HepG2 (cell line): ENCODE results near the gene ADSS1. TPM values are rescaled to one million over a fixed set of nuclear protein-coding genes. Genes with fewer than 3 reads are reported as not detected.

Source experiments
- ATAC-seq: fragments of 200-7000 bp; cut with Tn5 transposase; 3 replicates; pipeline ENCODE4 v1.9.1; 2020; ENCODE audit warnings: mild to moderate bottlenecking, moderate library complexity
- BruUV-seq: library from RNA; stranded (reverse); fragments of 400-500 nt; replicated peaks from 2 replicates; lab custom pipeline; 2021; lab: Mats Ljungman, UMichigan
- CTCF ChIA-PET: fragments of 300-600 bp; formaldehyde crosslinking; extraction: SDS; loops from one replicate; lab custom pipeline; 2021; ENCODE audit warnings: low total read pairs, inconsistent platforms, low intra/inter-chr PET ratio; lab: Yijun Ruan, JAX
- POLR2A ChIA-PET: fragments of 350-600 bp; sonication (Branson Sonifier 250); formaldehyde crosslinking; loops from one replicate; lab custom pipeline; 2020; ENCODE audit warnings: antibody characterized with exemption, inconsistent platforms; lab: Yijun Ruan, JAX
- DNase-seq: peaks from one replicate; pipeline ENCODE4 v3.0.0-alpha.2; 2015; ENCODE audit warnings: low spot score
- FAIRE-seq: peaks from 3 replicates; lab custom pipeline; 2011; peaks lifted over from hg19 to GRCh38; lab: Jason Lieb, UNC
- H2AFZ ChIP-seq: one replicate; pipeline ENCODE4 v1.6.1; 2011; ENCODE audit warnings: low read length, inconsistent platforms
- H3K27ac ChIP-seq: fragments of 300-600 bp; 3 replicates; pipeline ENCODE4 v1.8.0; 2011; ENCODE audit warnings: mixed run types, mild to moderate bottlenecking, mixed read lengths, low read length, inconsistent platforms; ENCODE audit not compliant: insufficient read depth; ENCODE audit errors: extremely low read length
- H3K27me3 ChIP-seq, 2 experiments: fragments of 200-600 bp in 1 of 2; 2 replicates in 1 of 2; 3 replicates in 1 of 2; pipeline versions ENCODE4 v1.6.0 to v1.8.0; 2011; ENCODE audit warnings: low read length in 2 of 2, mild to moderate bottlenecking in 2 of 2, moderate library complexity in 2 of 2, inconsistent platforms in 1 of 2; ENCODE audit not compliant: insufficient read depth in 2 of 2, control insufficient read depth in 1 of 2
- H3K36me3 ChIP-seq, 2 experiments: fragments of 200-600 bp in 1 of 2; replicated peaks in 1 of 2; 2 replicates in 1 of 2; 3 replicates in 1 of 2; pipeline versions ENCODE4 v1.5.1 to v1.8.0; 2011; ENCODE audit warnings: low read length in 2 of 2, inconsistent platforms in 1 of 2; ENCODE audit not compliant: insufficient read depth in 2 of 2, control insufficient read depth in 1 of 2
- H3K4me1 ChIP-seq: 2 replicates; pipeline ENCODE4 v1.5.1; 2012; ENCODE audit warnings: low read length, inconsistent platforms; ENCODE audit not compliant: insufficient read depth
- H3K4me2 ChIP-seq: 2 replicates; pipeline ENCODE4 v1.6.0; 2011; ENCODE audit warnings: low read depth, low read length, inconsistent platforms
- H3K4me3 ChIP-seq, 3 experiments: fragments of 200-600 bp in 1 of 3; sonication (generic), shearing (Covaris generic) in 1 of 3; replicated peaks in 1 of 3; 2 replicates each; pipeline ENCODE4 v1.5.1; 2011 to 2016; ENCODE audit warnings: low read length in 3 of 3, inconsistent platforms in 2 of 3, low read depth in 2 of 3, mild to moderate bottlenecking in 2 of 3, control low read depth in 1 of 3, mixed read lengths in 1 of 3; ENCODE audit not compliant: insufficient read depth in 1 of 3
- H3K79me2 ChIP-seq: one replicate; pipeline ENCODE4 v1.6.1; 2011; ENCODE audit warnings: low read length, inconsistent platforms; ENCODE audit not compliant: insufficient read depth
- H3K9ac ChIP-seq: 2 replicates; pipeline ENCODE4 v1.6.0; 2011; ENCODE audit warnings: mild to moderate bottlenecking, low read depth, low read length, inconsistent platforms; ENCODE audit not compliant: insufficient read depth
- H3K9me3 ChIP-seq: 2 replicates; pipeline ENCODE4 v1.5.1; 2012; ENCODE audit warnings: mild to moderate bottlenecking, low read length
- H4K20me1 ChIP-seq: 2 replicates; pipeline ENCODE4 v1.6.0; 2011; ENCODE audit warnings: inconsistent platforms, mild to moderate bottlenecking, low read length, moderate library complexity; ENCODE audit not compliant: insufficient read depth
- ATF6 ChIP-seq: sonication (generic); formaldehyde crosslinking; conservative IDR thresholded peaks from 2 replicates; pipeline ENCODE4 v1.4.0; 2020; ENCODE audit warnings: missing genetic modification reagents
- ETS1 ChIP-seq: sonication (generic); formaldehyde crosslinking; IDR thresholded peaks from 2 replicates; pipeline ENCODE4 v1.4.0; 2020; ENCODE audit warnings: missing genetic modification reagents
- PBX2 ChIP-seq: IDR thresholded peaks from 2 replicates; pipeline ENCODE4 v1.6.1; 2016; ENCODE audit warnings: control low read depth
- TGIF2 ChIP-seq: IDR thresholded peaks from 2 replicates; pipeline ENCODE4 v1.6.1; 2016; ENCODE audit warnings: control low read depth, missing compliant biosample characterization
- TMF1 ChIP-seq: sonication (generic); formaldehyde crosslinking; IDR thresholded peaks from 2 replicates; pipeline ENCODE4 v1.8.1; 2022; ENCODE audit warnings: low read depth, missing genetic modification reagents
- ZNF446 ChIP-seq: sonication (generic); formaldehyde crosslinking; IDR thresholded peaks from 2 replicates; pipeline ENCODE4 v1.5.0; 2020; ENCODE audit warnings: mild to moderate bottlenecking, missing genetic modification reagents
- ZNF501 ChIP-seq: sonication (generic); formaldehyde crosslinking; IDR thresholded peaks from 2 replicates; pipeline ENCODE4 v1.5.1; 2020; ENCODE audit warnings: mild to moderate bottlenecking, moderate library complexity, missing genetic modification reagents
- ZNF644 ChIP-seq: IDR thresholded peaks from 2 replicates; pipeline ENCODE4 v1.6.1; 2016; ENCODE audit warnings: low read depth
- ZNF816 ChIP-seq: sonication (generic); formaldehyde crosslinking; IDR thresholded peaks from 2 replicates; pipeline ENCODE4 v1.8.0; 2022; ENCODE audit warnings: missing genetic modification reagents, mild to moderate bottlenecking, borderline replicate concordance
- whole genome bisulfite sequencing: methylation state at CpG from one replicate; pipeline ENCODE4 v1.1.6; 2017; ENCODE audit warnings: low lambda C conversion rate; 5-methylcytosine and 5-hydroxymethylcytosine counted together
- in situ Hi-C: cut with HindIII; loops from 2 replicates; pipeline ENCODE4 v1.10.0; 2017; ENCODE audit warnings: low pct_unique_long_range_greater_than_20kb; ENCODE audit not compliant: extremely low pct_ligation_motif_present
- intact Hi-C: fragments of 100-400 bp; cut with micrococcal nuclease; formaldehyde crosslinking; loops from one replicate; pipeline ENCODE4 v1.10.0; 2022; ENCODE audit not compliant: unreplicated experiment
- polyA plus RNA-seq, 8 experiments: library from polyadenylated mRNA; depleted of rRNA in 3 of 8; stranded (reverse) in 7 of 8; unstranded in 1 of 8; fragments of >200 nt; fragmentation: Illumina TruSeq in 4 of 8; extraction: Trizol in 4 of 8; gene quantifications; 2 replicates each; pipeline versions ENCODE4 v1.2.1 to v1.2.3, GENCODE V29; 2011 to 2016; ENCODE audit warnings: low read depth in 4 of 8, missing spikeins in 1 of 8, mixed read lengths in 1 of 8; ENCODE audit not compliant: insufficient read depth in 1 of 8
- total RNA-seq, 5 experiments: library from RNA; depleted of rRNA; stranded (reverse); fragments of >200 nt; fragmentation: Illumina TruSeq; extraction: Trizol; gene quantifications; 2 replicates each; pipeline ENCODE4 v1.2.3, GENCODE V29; 2016; ENCODE audit warnings: low read depth in 1 of 5
- TF ChIP-seq, protein P1 (sequence below), 2 experiments: sonication (generic) in 1 of 2; formaldehyde crosslinking in 1 of 2; IDR thresholded peaks; 2 replicates each; pipeline versions ENCODE4 v1.4.0 to v1.6.1; 2016 to 2020; ENCODE audit warnings: borderline replicate concordance in 1 of 2, low read depth in 1 of 2, mild to moderate bottlenecking in 1 of 2, missing genetic modification reagents in 1 of 2

Gene ADSS1
- total and polyA plus RNA-seq, 2 of the 13 experiments (the other 11 are each of a cell fraction or from before 2014, with no cell fraction given), result 1.0 to 36.7 TPM

DNA sequence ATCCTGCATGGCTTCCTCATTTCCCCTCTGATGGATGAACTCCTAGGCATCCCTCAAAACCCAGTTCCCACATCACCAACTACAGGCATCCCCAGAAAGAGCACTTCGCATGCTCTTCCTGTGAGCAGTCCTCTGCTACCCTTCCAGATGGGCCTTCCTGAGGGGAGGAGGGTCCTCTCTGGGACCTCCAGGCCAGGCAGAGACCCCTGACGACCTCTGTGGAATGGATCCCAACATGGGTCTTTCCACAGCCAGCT lies 69.6 kb downstream of the ADSS1 start:
- Histone ChIP-seq H3K4me3 (peak overlapping the region; percentile 70 to 88 (median 78); a peak in 5 of 6 replicates), H3K36me3 (peaks cover 7 to 22% of the 10 kb centered on the region in 2 experiments; a peak in 3 of 5 replicates), H4K20me1 (peaks cover 12% of the 10 kb centered on the region), H3K4me2 (peak overlapping the region; percentile 92), H3K79me2 (peaks cover 26% of the 10 kb centered on the region), H2AFZ (no peak overlapping the region), H3K9ac (peak overlapping the region; percentile 86), H3K27me3 (no peaks in the 10 kb centered on the region), H3K27ac (no peak overlapping the region), H3K9me3 (no peaks in the 10 kb centered on the region), H3K4me1 (peaks cover 50% of the 10 kb centered on the region)
- no peak for DNase-seq
- ATAC-seq, result no peak
- TF ChIP-seq TGIF2 (CRISPR knock-in tag), result no peak
- no peak for TF ChIP-seq ZNF816 (CRISPR knock-in tag)
- TF ChIP-seq ZNF501 (CRISPR knock-in tag), result peak; percentile 34; the same call in 1 of the 2 replicates
- TF ChIP-seq ZNF644 (CRISPR knock-in tag), result no peak
- no peak for TF ChIP-seq PBX2 (CRISPR knock-in tag)
- TF ChIP-seq ETS1 (CRISPR knock-in tag), result no peak
- TF ChIP-seq, protein P1, sequence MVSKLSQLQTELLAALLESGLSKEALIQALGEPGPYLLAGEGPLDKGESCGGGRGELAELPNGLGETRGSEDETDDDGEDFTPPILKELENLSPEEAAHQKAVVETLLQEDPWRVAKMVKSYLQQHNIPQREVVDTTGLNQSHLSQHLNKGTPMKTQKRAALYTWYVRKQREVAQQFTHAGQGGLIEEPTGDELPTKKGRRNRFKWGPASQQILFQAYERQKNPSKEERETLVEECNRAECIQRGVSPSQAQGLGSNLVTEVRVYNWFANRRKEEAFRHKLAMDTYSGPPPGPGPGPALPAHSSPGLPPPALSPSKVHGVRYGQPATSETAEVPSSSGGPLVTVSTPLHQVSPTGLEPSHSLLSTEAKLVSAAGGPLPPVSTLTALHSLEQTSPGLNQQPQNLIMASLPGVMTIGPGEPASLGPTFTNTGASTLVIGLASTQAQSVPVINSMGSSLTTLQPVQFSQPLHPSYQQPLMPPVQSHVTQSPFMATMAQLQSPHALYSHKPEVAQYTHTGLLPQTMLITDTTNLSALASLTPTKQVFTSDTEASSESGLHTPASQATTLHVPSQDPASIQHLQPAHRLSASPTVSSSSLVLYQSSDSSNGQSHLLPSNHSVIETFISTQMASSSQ (IDR thresholded peaks at IDR 0.05; ENCODE audit: low read depth), result no peak
- TF ChIP-seq, protein P1 (CRISPR knock-in tag; IDR thresholded peaks at IDR 0.05; ENCODE audit: borderline replicate concordance), result no peak
- TF ChIP-seq ZNF446 (CRISPR knock-in tag), result 0 out of 2 replicates have a peak, but pooled peaks have one; percentile 15
- no peak for TF ChIP-seq TMF1 (CRISPR knock-in tag)
- no peak for TF ChIP-seq ATF6 (CRISPR knock-in tag)
- intact Hi-C loops (no loop called here), in situ Hi-C loops (no loop called here)
- FAIRE-seq, result no peak
- 60% methylated on average over 2 of the region's 2 CpGs for WGBS
- CTCF ChIA-PET, result no interaction called here
- no TSS peak for BruUV-seq
- POLR2A ChIA-PET, result interaction anchor here (1.0 to 1.9 kb wide), 3 partner anchors 26 to 128 kb away, joined by 3 to 20 read pairs (median 4); partner anchors contain the start of gene SIVA1
